KMS-11 (cell line): ENCODE measurements around the gene ACSF2.

ENCODE experiments used
- H2AFZ ChIP-seq: fragments of 200-600 bp; sonication (generic); 2 replicates; pipeline ENCODE4 v1.6.1; 2016; ENCODE audit warnings: antibody characterized with exemption, mixed run types, low read depth
- H3K27ac ChIP-seq: fragments of 200-600 bp; sonication (generic); 2 replicates; pipeline ENCODE4 v1.6.1; 2016; ENCODE audit warnings: mild to moderate bottlenecking, mixed run types
- H3K27me3 ChIP-seq: fragments of 200-600 bp; sonication (generic); 2 replicates; pipeline ENCODE4 v1.6.1; 2017; ENCODE audit warnings: mild to moderate bottlenecking, low read depth, mixed run types, moderate library complexity; ENCODE audit not compliant: insufficient read depth
- H3K36me3 ChIP-seq: fragments of 200-600 bp; sonication (generic); 2 replicates; pipeline ENCODE4 v1.6.1; 2017; ENCODE audit warnings: mild to moderate bottlenecking, mixed run types; ENCODE audit not compliant: insufficient read depth
- H3K4me1 ChIP-seq: fragments of 200-600 bp; sonication (generic); 2 replicates; pipeline ENCODE4 v1.6.1; 2016; ENCODE audit warnings: mild to moderate bottlenecking, low read depth, mixed run types; ENCODE audit not compliant: poor library complexity, severe bottlenecking
- H3K4me2 ChIP-seq: fragments of 200-600 bp; sonication (generic); 2 replicates; pipeline ENCODE4 v1.7.0; 2016; ENCODE audit warnings: mild to moderate bottlenecking, mixed run types
- H3K4me3 ChIP-seq: fragments of 200-600 bp; sonication (generic); IDR thresholded peaks from 2 replicates; pipeline ENCODE4 v1.6.1; 2017; ENCODE audit warnings: low read depth, low read length, mixed read lengths; ENCODE audit not compliant: insufficient read depth
- H3K79me2 ChIP-seq: fragments of 200-600 bp; sonication (generic); 2 replicates; pipeline ENCODE4 v1.6.1; 2016; ENCODE audit warnings: low read depth, mixed run types; ENCODE audit not compliant: insufficient read depth
- H3K9ac ChIP-seq: fragments of 200-600 bp; sonication (generic); 2 replicates; pipeline ENCODE4 v1.6.1; 2016; ENCODE audit warnings: mild to moderate bottlenecking, mixed run types
- H4K20me1 ChIP-seq: fragments of 200-600 bp; sonication (generic); 2 replicates; pipeline ENCODE4 v1.6.1; 2016; ENCODE audit warnings: mild to moderate bottlenecking, mixed run types; ENCODE audit not compliant: insufficient read depth
- TF ChIP-seq, protein P1 (sequence below): fragments of 200-600 bp; sonication (generic); conservative IDR thresholded peaks from 2 replicates; pipeline ENCODE4 v1.6.1; 2017; ENCODE audit warnings: low read depth, mild to moderate bottlenecking, antibody characterized with exemption, low read length, moderate library complexity, mixed read lengths

Gene ACSF2

DNA sequence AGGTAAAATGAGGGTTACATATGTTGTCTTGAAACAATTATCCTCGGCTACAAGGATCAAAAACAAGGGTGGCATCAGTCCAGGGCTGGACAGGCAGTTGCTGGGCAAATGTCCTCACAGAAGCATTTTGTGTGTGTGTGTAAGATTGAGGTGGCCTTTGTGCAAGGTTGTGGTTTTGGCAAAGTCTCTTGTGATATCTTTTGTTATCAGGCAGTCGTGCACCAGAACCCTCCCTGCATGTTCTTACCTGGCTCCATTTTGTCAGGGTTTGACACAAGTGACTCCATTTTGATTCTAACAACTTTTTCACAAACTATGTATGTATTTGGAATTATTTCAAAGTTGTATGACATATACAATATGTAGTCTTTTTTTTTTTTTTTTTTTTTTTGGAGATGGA lies 22.6 kb downstream of the ACSF2 start:
- Histone ChIP-seq H3K9ac (no peak overlapping the region), H3K4me2 (no peak overlapping the region), H3K36me3 (no peaks in the 10 kb centered on the region), H3K4me3 (no peak overlapping the region), H3K4me1 (no peaks in the 10 kb centered on the region), H3K27ac (no peak overlapping the region), H2AFZ (no peak overlapping the region), H4K20me1 (no peaks in the 10 kb centered on the region), H3K27me3 (no peaks in the 10 kb centered on the region), H3K79me2 (no peaks in the 10 kb centered on the region)
- TF ChIP-seq, protein P1, sequence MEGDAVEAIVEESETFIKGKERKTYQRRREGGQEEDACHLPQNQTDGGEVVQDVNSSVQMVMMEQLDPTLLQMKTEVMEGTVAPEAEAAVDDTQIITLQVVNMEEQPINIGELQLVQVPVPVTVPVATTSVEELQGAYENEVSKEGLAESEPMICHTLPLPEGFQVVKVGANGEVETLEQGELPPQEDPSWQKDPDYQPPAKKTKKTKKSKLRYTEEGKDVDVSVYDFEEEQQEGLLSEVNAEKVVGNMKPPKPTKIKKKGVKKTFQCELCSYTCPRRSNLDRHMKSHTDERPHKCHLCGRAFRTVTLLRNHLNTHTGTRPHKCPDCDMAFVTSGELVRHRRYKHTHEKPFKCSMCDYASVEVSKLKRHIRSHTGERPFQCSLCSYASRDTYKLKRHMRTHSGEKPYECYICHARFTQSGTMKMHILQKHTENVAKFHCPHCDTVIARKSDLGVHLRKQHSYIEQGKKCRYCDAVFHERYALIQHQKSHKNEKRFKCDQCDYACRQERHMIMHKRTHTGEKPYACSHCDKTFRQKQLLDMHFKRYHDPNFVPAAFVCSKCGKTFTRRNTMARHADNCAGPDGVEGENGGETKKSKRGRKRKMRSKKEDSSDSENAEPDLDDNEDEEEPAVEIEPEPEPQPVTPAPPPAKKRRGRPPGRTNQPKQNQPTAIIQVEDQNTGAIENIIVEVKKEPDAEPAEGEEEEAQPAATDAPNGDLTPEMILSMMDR = no peak

DNA sequence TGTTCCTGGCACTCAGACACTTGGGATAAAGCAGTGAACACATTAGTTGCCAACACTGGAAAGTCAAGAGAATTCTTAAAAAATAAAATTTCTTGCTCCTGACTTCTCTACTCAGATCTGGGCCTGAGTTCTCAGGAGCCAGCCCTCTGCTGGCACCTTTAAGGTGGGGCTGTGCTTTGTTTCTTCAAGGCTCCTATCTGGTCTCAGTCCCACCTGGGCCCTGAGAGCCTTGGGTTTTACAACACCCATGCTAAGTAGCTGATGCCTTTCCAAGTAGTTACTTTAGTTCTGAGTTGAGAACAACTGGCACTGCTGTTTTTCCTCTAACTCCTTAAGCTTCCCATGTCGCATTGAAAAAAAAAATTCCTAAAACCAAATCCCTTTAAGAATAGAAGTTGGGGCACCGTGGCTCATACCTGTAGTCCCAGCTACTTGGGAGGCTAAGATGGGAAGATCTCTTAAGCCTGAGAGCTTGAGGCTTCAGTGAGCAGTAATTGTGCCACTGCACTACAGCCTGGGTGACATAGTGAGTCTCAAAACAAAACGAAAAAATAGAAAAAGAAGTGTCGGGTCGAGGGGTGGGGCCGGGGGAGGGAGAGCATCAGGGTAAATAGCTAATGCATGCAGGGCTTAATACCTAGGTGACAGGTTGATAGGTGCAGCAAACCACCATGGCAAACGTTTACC lies 26.1 kb downstream of the ACSF2 start:
- Histone ChIP-seq H2AFZ (no peak overlapping the region), H3K79me2 (no peaks in the 10 kb centered on the region)
- TF ChIP-seq, protein P1 = no peak

DNA sequence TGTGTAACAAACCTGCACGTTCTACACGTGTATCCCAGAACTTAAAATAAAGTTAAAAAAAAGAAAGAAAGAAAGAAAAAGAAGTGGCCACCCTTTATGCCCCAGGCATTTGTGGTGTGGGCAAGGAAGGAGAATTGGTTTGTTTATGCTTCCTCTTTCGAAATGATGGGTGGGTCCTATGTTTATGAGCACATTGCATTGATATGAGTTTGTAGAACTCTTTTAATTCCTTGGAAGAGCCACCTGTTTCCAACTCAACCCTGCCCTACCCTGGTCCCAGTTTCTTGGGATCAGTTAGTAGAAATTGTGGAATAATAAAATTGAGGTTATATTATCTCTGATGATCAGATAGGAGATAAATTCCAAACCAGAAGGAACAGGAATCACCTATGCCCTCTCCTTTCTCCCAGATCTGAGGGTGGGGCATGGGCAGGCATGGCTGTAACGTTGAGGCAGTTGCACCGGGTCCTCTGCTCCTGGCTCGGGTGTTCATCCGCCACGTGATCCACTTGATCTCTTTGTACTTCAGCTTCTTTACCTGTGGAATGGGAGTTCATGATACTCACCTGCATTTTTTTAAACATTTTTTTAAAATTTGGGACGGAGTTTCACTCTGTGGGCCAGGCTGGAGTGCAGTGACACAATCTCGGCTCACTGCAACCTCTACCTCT lies 26.7 kb downstream of the ACSF2 start:
- no peak overlapping the region for H3K27ac ChIP-seq
- H4K20me1 ChIP-seq = no peaks in the 10 kb centered on the region
- no peaks in the 10 kb centered on the region for H3K27me3 ChIP-seq
- no peaks in the 10 kb centered on the region for H3K4me1 ChIP-seq
- no peak overlapping the region for H3K4me3 ChIP-seq
- H3K79me2 ChIP-seq = no peaks in the 10 kb centered on the region
- no peaks in the 10 kb centered on the region for H3K36me3 ChIP-seq
- H3K9ac ChIP-seq = no peak overlapping the region
- H2AFZ ChIP-seq = no peak overlapping the region
- TF ChIP-seq, protein P1 = no peak
- H3K4me2 ChIP-seq = no peak overlapping the region

More for the DNA sequence above, 26.1 kb downstream of the ACSF2 start:
- Histone ChIP-seq H4K20me1 (no peaks in the 10 kb centered on the region), H3K27ac (no peak overlapping the region), H3K9ac (no peak overlapping the region), H3K4me1 (no peaks in the 10 kb centered on the region), H3K4me3 (no peak overlapping the region), H3K4me2 (no peak overlapping the region), H3K36me3 (no peaks in the 10 kb centered on the region), H3K27me3 (no peaks in the 10 kb centered on the region)

- H4K20me1 ChIP-seq = no peaks in the 10 kb centered on the region
- H3K4me3 ChIP-seq = no peak overlapping the region
- no peak overlapping the region for H3K27ac ChIP-seq
- no peak overlapping the region for H3K9ac ChIP-seq
- H2AFZ ChIP-seq = no peak overlapping the region
- no peak overlapping the region for H3K4me2 ChIP-seq
- no peaks in the 10 kb centered on the region for H3K36me3 ChIP-seq
- no peaks in the 10 kb centered on the region for H3K27me3 ChIP-seq
- TF ChIP-seq, protein P1 = no peak
- no peaks in the 10 kb centered on the region for H3K79me2 ChIP-seq
- no peaks in the 10 kb centered on the region for H3K4me1 ChIP-seq
Observed at GRCh38 chr17:50453901-50454300, 27.9 kb downstream of the ACSF2 start.
